K562 (cell line): ENCODE results near the gene TCTN3. TPM values are rescaled to one million over a fixed set of nuclear protein-coding genes. Genes with fewer than 3 reads are reported as not detected.

ENCODE experiments used
- ARID1B ChIP-seq: fragments of 450-650 bp; IDR thresholded peaks from 2 replicates; pipeline ENCODE4 v1.6.1; 2016; ENCODE audit warnings: antibody characterized with exemption, mild to moderate bottlenecking, inconsistent platforms
- IRF1 ChIP-seq: sonication (generic); formaldehyde crosslinking; IDR thresholded peaks from 2 replicates; pipeline ENCODE4 v1.8.0; 2022; ENCODE audit warnings: missing genetic modification reagents, mild to moderate bottlenecking, borderline replicate concordance
- NCOA6 ChIP-seq: fragments of 450-650 bp; IDR thresholded peaks from 2 replicates; pipeline ENCODE4 v1.6.1; 2017; ENCODE audit warnings: mild to moderate bottlenecking
- OTX1 ChIP-seq: fragments of 450-650 bp; formaldehyde crosslinking; IDR thresholded peaks from 2 replicates; pipeline ENCODE4 v1.4.0; 2022; ENCODE audit warnings: mild to moderate bottlenecking
- PHB2 ChIP-seq: fragments of 450-650 bp; IDR thresholded peaks from 2 replicates; pipeline ENCODE4 v1.6.1; 2017; ENCODE audit warnings: low read depth
- PRDM10 ChIP-seq: fragments of 450-650 bp; IDR thresholded peaks from 2 replicates; pipeline ENCODE4 v1.6.1; 2018; ENCODE audit not compliant: partially characterized antibody
- RCOR1 ChIP-seq, 2 experiments: IDR thresholded peaks; 2 replicates each; pipeline ENCODE4 v1.6.1; 2012; ENCODE audit warnings: low read depth in 2 of 2, low read length in 2 of 2, borderline replicate concordance in 1 of 2, improper control_type of control experiment in 1 of 2
- ZBTB17 ChIP-seq: fragments of 450-650 bp; formaldehyde crosslinking; IDR thresholded peaks from 2 replicates; pipeline ENCODE4 v1.4.0; 2020; ENCODE audit warnings: mild to moderate bottlenecking
- ZFP36 ChIP-seq: fragments of 150-350 bp; IDR thresholded peaks from 2 replicates; pipeline ENCODE4 v1.6.1; 2018; ENCODE audit warnings: low read length, low read depth; ENCODE audit not compliant: partially characterized antibody
- ZNF354B ChIP-seq: fragments of 250-450 bp; sonication (Bioruptor Pico); IDR thresholded peaks from 2 replicates; pipeline ENCODE4 v1.4.0; 2020
- polyA plus RNA-seq, 8 experiments: library from polyadenylated mRNA; depleted of rRNA in 4 of 8; stranded (reverse) in 5 of 8; unstranded in 3 of 8; fragments of >200 nt; fragmentation: Nextera tagmentation in 2 of 8; fragmentation: Illumina TruSeq in 1 of 8; extraction: Ambion mirVana in 2 of 8; extraction: Trizol in 1 of 8; gene quantifications; 2 replicates each; pipeline versions ENCODE4 v1.2.1 to v1.2.3, GENCODE V29; 2011 to 2014; ENCODE audit warnings: inconsistent platforms in 1 of 8, missing spikeins in 1 of 8
- total RNA-seq, 7 experiments: library from RNA; depleted of rRNA in 6 of 7; stranded (reverse); fragments of >200 nt in 6 of 7; fragmentation: Illumina TruSeq in 2 of 7; extraction: Trizol in 2 of 7; gene quantifications; 2 replicates each; pipeline versions ENCODE4 v1.2.1 to v1.2.3, GENCODE V29; 2011 to 2021; ENCODE audit warnings: low replicate concordance in 1 of 7
- TF ChIP-seq, protein P1 (sequence below): sonication (generic); formaldehyde crosslinking; IDR thresholded peaks from 2 replicates; pipeline ENCODE4 v1.8.0; 2022; ENCODE audit warnings: mild to moderate bottlenecking, missing genetic modification reagents
- TF ChIP-seq, protein P2 (sequence below): fragments of 450-650 bp; IDR thresholded peaks from 2 replicates; pipeline ENCODE4 v1.6.1; 2016
- TF ChIP-seq, protein P3 (sequence below): IDR thresholded peaks from 2 replicates; pipeline ENCODE4 v1.6.1; 2011; ENCODE audit warnings: borderline replicate concordance, low read depth, mild to moderate bottlenecking, moderate library complexity, low read length; ENCODE audit not compliant: insufficient read depth, poor library complexity, severe bottlenecking
- TF ChIP-seq, protein P4 (sequence below): sonication (generic); formaldehyde crosslinking; IDR thresholded peaks from 2 replicates; pipeline ENCODE4 v1.8.1; 2023; ENCODE audit warnings: mild to moderate bottlenecking, missing genetic modification reagents

Gene TCTN3
- total and polyA plus RNA-seq, 9 of the 15 experiments (the other 6 are each of a cell fraction or from before 2014, with no cell fraction given) = 10.4 to 25.8 (median 16.3) TPM

DNA sequence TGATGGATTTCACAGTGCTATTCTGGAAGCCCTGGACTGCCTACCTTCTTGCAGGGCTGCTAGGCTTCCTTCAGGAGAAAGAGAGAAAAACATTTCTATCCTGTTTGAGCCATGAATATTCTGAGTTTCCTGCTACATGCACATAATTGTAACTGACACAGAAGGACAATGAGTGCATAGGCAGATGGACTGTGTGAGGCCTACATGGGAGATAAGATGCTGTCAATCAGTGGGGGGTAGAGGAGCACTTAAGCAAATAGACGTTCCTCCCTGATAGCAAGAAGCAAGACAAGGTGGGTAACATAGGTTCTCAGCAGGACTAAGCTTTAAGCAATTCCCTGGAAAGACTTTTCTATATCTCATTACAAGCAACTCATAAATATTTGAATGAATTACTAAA is 48.8 kb downstream of the TCTN3 start (continued):
- TF ChIP-seq ARID1B (peak; percentile 35; the same call in 1 of the 2 replicates), ZBTB17 (CRISPR knock-in tag) (no peak), RCOR1 (IDR thresholded peaks at IDR 0.05; ENCODE audit: borderline replicate concordance in 1 of 2, low read depth in 2 of 2, low read length in 2 of 2) (0 out of 4 replicates have a peak, but pooled peaks of 1 of the 2 experiments have one; percentile 20), OTX1 (no peak), IRF1 (no peak), PHB2 (no peak), ZNF354B (no peak), PRDM10 (no peak), NCOA6 (no peak), ZFP36 (no peak)
- TF ChIP-seq, protein P1, sequence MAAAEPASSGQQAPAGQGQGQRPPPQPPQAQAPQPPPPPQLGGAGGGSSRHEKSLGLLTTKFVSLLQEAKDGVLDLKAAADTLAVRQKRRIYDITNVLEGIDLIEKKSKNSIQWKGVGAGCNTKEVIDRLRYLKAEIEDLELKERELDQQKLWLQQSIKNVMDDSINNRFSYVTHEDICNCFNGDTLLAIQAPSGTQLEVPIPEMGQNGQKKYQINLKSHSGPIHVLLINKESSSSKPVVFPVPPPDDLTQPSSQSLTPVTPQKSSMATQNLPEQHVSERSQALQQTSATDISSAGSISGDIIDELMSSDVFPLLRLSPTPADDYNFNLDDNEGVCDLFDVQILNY (CRISPR knock-in tag) = no peak
- TF ChIP-seq, protein P2, sequence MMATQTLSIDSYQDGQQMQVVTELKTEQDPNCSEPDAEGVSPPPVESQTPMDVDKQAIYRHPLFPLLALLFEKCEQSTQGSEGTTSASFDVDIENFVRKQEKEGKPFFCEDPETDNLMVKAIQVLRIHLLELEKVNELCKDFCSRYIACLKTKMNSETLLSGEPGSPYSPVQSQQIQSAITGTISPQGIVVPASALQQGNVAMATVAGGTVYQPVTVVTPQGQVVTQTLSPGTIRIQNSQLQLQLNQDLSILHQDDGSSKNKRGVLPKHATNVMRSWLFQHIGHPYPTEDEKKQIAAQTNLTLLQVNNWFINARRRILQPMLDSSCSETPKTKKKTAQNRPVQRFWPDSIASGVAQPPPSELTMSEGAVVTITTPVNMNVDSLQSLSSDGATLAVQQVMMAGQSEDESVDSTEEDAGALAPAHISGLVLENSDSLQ = peak; percentile 96
- TF ChIP-seq, protein P3, sequence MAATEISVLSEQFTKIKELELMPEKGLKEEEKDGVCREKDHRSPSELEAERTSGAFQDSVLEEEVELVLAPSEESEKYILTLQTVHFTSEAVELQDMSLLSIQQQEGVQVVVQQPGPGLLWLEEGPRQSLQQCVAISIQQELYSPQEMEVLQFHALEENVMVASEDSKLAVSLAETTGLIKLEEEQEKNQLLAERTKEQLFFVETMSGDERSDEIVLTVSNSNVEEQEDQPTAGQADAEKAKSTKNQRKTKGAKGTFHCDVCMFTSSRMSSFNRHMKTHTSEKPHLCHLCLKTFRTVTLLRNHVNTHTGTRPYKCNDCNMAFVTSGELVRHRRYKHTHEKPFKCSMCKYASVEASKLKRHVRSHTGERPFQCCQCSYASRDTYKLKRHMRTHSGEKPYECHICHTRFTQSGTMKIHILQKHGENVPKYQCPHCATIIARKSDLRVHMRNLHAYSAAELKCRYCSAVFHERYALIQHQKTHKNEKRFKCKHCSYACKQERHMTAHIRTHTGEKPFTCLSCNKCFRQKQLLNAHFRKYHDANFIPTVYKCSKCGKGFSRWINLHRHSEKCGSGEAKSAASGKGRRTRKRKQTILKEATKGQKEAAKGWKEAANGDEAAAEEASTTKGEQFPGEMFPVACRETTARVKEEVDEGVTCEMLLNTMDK = no peak
- TF ChIP-seq, protein P4, sequence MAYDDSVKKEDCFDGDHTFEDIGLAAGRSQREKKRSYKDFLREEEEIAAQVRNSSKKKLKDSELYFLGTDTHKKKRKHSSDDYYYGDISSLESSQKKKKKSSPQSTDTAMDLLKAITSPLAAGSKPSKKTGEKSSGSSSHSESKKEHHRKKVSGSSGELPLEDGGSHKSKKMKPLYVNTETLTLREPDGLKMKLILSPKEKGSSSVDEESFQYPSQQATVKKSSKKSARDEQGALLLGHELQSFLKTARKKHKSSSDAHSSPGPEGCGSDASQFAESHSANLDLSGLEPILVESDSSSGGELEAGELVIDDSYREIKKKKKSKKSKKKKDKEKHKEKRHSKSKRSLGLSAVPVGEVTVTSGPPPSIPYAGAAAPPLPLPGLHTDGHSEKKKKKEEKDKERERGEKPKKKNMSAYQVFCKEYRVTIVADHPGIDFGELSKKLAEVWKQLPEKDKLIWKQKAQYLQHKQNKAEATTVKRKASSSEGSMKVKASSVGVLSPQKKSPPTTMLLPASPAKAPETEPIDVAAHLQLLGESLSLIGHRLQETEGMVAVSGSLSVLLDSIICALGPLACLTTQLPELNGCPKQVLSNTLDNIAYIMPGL (CRISPR knock-in tag) = no peak
